SU-DHL-6 (cell line): ENCODE measurements around the gene CMTR2.

Experiments
- H2AFZ ChIP-seq: fragments of 200-600 bp; sonication (generic); 2 replicates; pipeline ENCODE4 v1.6.1; 2014; ENCODE audit warnings: low read depth, mild to moderate bottlenecking, moderate library complexity, mixed read lengths, antibody characterized with exemption, low read length; ENCODE audit not compliant: severe bottlenecking
- H3F3A ChIP-seq: fragments of 200-600 bp; shearing (Covaris generic); 2 replicates; pipeline ENCODE4 v1.6.0; 2016; ENCODE audit warnings: antibody characterized with exemption, mild to moderate bottlenecking; ENCODE audit not compliant: insufficient read depth
- H3K27ac ChIP-seq: fragments of 200-600 bp; sonication (generic); 2 replicates; pipeline ENCODE4 v1.5.1; 2016; ENCODE audit warnings: low read depth, mild to moderate bottlenecking, low read length, moderate library complexity, mixed read lengths
- H3K27me3 ChIP-seq: fragments of 200-600 bp; sonication (generic), shearing (Covaris generic); 2 replicates; pipeline ENCODE4 v1.6.0; 2014; ENCODE audit warnings: mild to moderate bottlenecking, low read length
- H3K36me3 ChIP-seq: fragments of 200-600 bp; sonication (generic); 2 replicates; pipeline ENCODE4 v1.6.1; 2014; ENCODE audit warnings: mild to moderate bottlenecking, low read length, mixed read lengths
- H3K4me2 ChIP-seq: fragments of 300-600, 200-600 bp; shearing (Covaris generic), sonication (generic); 2 replicates; pipeline ENCODE4 v1.6.0; 2014; ENCODE audit warnings: low read length, low read depth, mild to moderate bottlenecking; ENCODE audit not compliant: poor library complexity, severe bottlenecking
- H3K4me3 ChIP-seq: fragments of 200-600 bp; sonication (generic); 2 replicates; pipeline ENCODE4 v1.5.1; 2014; ENCODE audit warnings: antibody characterized with exemption, low read length, mild to moderate bottlenecking, mixed read lengths; ENCODE audit not compliant: insufficient read depth, poor library complexity, severe bottlenecking
- H3K79me2 ChIP-seq: fragments of 200-600 bp; sonication (generic); 2 replicates; pipeline ENCODE4 v1.6.1; 2014; ENCODE audit warnings: mild to moderate bottlenecking, low read length, moderate library complexity; ENCODE audit not compliant: insufficient read depth
- H3K9ac ChIP-seq: fragments of 200-600 bp; sonication (generic); 2 replicates; pipeline ENCODE4 v1.7.0; 2014; ENCODE audit warnings: mild to moderate bottlenecking, low read length
- H3K9me2 ChIP-seq: fragments of 200-600 bp; sonication (generic); replicated peaks from 2 replicates; pipeline ENCODE4 v1.6.1; 2014; ENCODE audit warnings: low read length; ENCODE audit not compliant: insufficient read depth
- H3K9me3 ChIP-seq: fragments of 200-600 bp; sonication (generic); 2 replicates; pipeline ENCODE4 v1.6.1; 2014; ENCODE audit warnings: low read length, mixed read lengths; ENCODE audit not compliant: insufficient read depth
- H4K20me1 ChIP-seq: fragments of 200-600 bp; sonication (generic); 2 replicates; pipeline ENCODE4 v1.6.1; 2014; ENCODE audit warnings: low read depth, mild to moderate bottlenecking, antibody characterized with exemption, low read length, moderate library complexity, mixed read lengths
- EZH2phosphoT487 ChIP-seq: fragments of 200-600 bp; sonication (generic), shearing (Covaris generic); conservative IDR thresholded peaks from 2 replicates; pipeline ENCODE4 v1.6.1; 2018; ENCODE audit warnings: mild to moderate bottlenecking, antibody characterized with exemption, low read length, moderate library complexity, mixed read lengths
- TF ChIP-seq, protein P1 (sequence below): fragments of 200-600 bp; sonication (generic); IDR thresholded peaks from one replicate; pipeline ENCODE4 v1.5.1; 2017; ENCODE audit warnings: antibody characterized with exemption, mild to moderate bottlenecking, low read length, moderate library complexity; ENCODE audit not compliant: insufficient read depth, poor library complexity, severe bottlenecking

CMTR2 gene

DNA sequence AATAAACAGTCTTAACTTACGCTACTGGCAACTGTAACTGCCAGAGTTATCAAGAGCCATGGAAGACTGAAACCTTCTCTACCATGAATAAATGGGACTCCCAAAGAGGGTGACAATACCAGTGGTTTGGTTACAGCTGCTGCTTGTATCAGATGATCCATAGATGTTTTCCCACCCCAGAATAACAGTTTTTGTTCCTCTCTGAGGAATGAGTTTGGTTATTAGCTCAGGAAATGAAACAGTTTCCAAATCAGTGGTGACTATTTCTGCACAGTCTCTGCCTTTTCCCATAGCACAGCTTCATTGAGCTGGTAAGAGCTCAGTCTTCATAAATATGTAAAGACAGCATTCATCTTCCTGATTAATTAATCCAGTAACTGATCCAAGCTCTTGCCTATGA is 44.7 kb downstream of the CMTR2 start:
- H3K9me2 ChIP-seq, result no peaks in the 10 kb centered on the region
- no peaks in the 10 kb centered on the region for H3K36me3 ChIP-seq
- H3K4me3 ChIP-seq, result no peak overlapping the region
- no peak overlapping the region for H3K27ac ChIP-seq
- no peak overlapping the region for H3K4me2 ChIP-seq
- no peak overlapping the region for H3K9ac ChIP-seq
- no peaks in the 10 kb centered on the region for H3K79me2 ChIP-seq
- H3K27me3 ChIP-seq, result no peaks in the 10 kb centered on the region
- H4K20me1 ChIP-seq, result no peaks in the 10 kb centered on the region
- H3F3A ChIP-seq, result no peaks in the 10 kb centered on the region
- TF ChIP-seq, protein P1, sequence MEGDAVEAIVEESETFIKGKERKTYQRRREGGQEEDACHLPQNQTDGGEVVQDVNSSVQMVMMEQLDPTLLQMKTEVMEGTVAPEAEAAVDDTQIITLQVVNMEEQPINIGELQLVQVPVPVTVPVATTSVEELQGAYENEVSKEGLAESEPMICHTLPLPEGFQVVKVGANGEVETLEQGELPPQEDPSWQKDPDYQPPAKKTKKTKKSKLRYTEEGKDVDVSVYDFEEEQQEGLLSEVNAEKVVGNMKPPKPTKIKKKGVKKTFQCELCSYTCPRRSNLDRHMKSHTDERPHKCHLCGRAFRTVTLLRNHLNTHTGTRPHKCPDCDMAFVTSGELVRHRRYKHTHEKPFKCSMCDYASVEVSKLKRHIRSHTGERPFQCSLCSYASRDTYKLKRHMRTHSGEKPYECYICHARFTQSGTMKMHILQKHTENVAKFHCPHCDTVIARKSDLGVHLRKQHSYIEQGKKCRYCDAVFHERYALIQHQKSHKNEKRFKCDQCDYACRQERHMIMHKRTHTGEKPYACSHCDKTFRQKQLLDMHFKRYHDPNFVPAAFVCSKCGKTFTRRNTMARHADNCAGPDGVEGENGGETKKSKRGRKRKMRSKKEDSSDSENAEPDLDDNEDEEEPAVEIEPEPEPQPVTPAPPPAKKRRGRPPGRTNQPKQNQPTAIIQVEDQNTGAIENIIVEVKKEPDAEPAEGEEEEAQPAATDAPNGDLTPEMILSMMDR, result no peak
- no peak for TF ChIP-seq EZH2phosphoT487
- H3K9me3 ChIP-seq, result no peaks in the 10 kb centered on the region
- no peak overlapping the region for H2AFZ ChIP-seq

DNA sequence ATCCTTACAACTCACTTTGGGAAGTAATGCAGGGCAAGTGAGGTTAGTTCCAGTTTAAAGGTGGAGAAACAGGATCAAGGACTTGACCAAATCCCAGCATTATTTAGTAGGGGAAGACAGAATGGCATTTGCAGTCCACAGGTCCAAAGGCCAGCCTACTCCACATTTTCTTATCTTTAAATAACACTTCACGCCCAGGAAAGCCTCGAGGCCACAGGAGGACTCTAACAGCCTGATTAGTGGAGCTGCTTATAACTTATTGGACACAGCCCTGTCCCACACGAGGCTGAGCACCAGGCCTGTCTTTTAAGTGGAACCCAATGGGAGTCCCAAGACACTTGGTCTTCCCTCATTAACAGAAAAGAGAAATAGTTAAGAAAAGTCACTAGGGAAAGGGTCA is 46.6 kb downstream of the CMTR2 start:
- Histone ChIP-seq H3K9me2 (no peaks in the 10 kb centered on the region), H3K4me3 (no peak overlapping the region), H2AFZ (no peak overlapping the region), H3K4me2 (no peak overlapping the region), H3K27me3 (no peaks in the 10 kb centered on the region), H3K9ac (no peak overlapping the region), H3K9me3 (no peaks in the 10 kb centered on the region), H3F3A (no peaks in the 10 kb centered on the region), H4K20me1 (no peaks in the 10 kb centered on the region), H3K79me2 (no peaks in the 10 kb centered on the region), H3K27ac (no peak overlapping the region), H3K36me3 (no peaks in the 10 kb centered on the region)
- TF ChIP-seq, protein P1, result no peak
- no peak for TF ChIP-seq EZH2phosphoT487

DNA sequence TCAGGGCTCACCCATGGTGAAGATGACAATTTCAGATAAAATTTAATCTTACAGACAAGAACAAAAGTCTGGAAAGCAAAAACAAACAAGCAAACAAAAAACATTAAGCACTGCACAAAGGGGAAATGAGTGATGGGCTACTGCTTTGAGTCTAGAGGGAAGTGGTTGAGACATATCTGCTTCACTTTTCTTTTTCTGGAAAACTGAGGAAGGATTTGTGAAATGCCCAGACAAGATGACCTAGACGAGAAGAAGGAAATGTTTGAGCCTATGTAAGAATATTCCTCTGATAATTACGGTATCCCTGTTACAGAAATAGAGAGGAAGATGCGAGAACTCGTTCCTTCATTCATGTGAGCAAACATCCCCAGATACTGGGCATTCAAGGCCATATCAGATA is 47.2 kb downstream of the CMTR2 start:
- H3K36me3 ChIP-seq, result no peaks in the 10 kb centered on the region
- no peak overlapping the region for H3K9ac ChIP-seq
- no peaks in the 10 kb centered on the region for H3K9me2 ChIP-seq
- H3K4me3 ChIP-seq, result no peak overlapping the region
- H3F3A ChIP-seq, result no peaks in the 10 kb centered on the region
- no peaks in the 10 kb centered on the region for H3K9me3 ChIP-seq
- no peaks in the 10 kb centered on the region for H3K79me2 ChIP-seq
- TF ChIP-seq, protein P1, result no peak
- TF ChIP-seq EZH2phosphoT487, result no peak
- H2AFZ ChIP-seq, result no peak overlapping the region
- H3K4me2 ChIP-seq, result no peak overlapping the region
- no peaks in the 10 kb centered on the region for H4K20me1 ChIP-seq
- H3K27ac ChIP-seq, result no peak overlapping the region
- no peaks in the 10 kb centered on the region for H3K27me3 ChIP-seq
